Activated T-cell treated with anti-CD3 and anti-CD28 coated beads, Interleukin-2, amount 50 U/mL, for 24 hours (primary cell): Measurements from ENCODE around the gene PATL2.
A peak's percentile ranks its signal among the peaks of the same experiment; 100 is the strongest.
"Not testable (repeated sequence)": the region's sequence is repeated elsewhere in the genome, so short reads cannot be mapped to it uniquely, and the experiment has no call there.

Source experiments
- DNase-seq: peaks from one replicate; pipeline ENCODE4 v3.0.0-alpha.2; 2020
- H3K27ac Mint-ChIP-seq: 2 replicates; pipeline ENCODE4 v1.8.0; 2020; ENCODE audit warnings: mild to moderate bottlenecking, mixed read lengths
- H3K27me3 Mint-ChIP-seq: 2 replicates; pipeline ENCODE4 v1.8.0; 2020; ENCODE audit warnings: mixed read lengths
- H3K36me3 Mint-ChIP-seq: 2 replicates; pipeline ENCODE4 v1.8.0; 2020; ENCODE audit warnings: low read depth, mixed read lengths
- H3K4me1 Mint-ChIP-seq: 2 replicates; pipeline ENCODE4 v1.8.0; 2020; ENCODE audit warnings: low read depth, mixed read lengths
- H3K4me3 Mint-ChIP-seq: 2 replicates; pipeline ENCODE4 v1.8.0; 2020; ENCODE audit warnings: mild to moderate bottlenecking, moderate library complexity, mixed read lengths
- H3K9me3 Mint-ChIP-seq: 2 replicates; pipeline ENCODE4 v1.8.0; 2020; ENCODE audit warnings: mixed read lengths

The PATL2 gene

GRCh38 chr15:44682809-44683682, 28.1 kb downstream of the PATL2 start:
- Mint-ChIP-seq H3K9me3 (peaks cover 23% of the 10 kb centered on the region), H3K4me1 (peaks cover 81% of the 10 kb centered on the region), H3K36me3 (peaks cover 31% of the 10 kb centered on the region), H3K4me3 (peak overlapping the region; percentile 63), H3K27ac (peak overlapping the region; percentile 82)
- H3K27me3 Mint-ChIP-seq, result not testable (repeated sequence)
- peak; percentile 76 for DNase-seq

DNA sequence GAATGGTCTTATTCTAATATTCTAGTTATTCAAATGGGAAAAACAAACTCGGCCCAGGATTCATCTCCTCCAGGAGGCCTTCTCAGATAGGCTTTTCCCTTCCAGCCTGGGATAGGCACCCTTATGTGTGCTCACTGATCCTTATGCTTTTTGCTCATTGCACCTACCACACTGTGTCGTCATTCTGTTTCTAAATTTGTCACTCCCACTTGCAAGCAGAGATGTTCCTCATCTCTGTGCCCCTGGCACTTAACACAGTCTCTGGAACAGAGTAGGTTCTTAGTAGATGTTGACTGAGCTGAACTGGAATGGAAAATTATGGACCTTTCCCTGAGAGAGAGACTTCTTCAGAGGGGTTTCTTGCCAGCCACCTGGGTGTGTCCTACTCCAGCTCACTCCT, 28.9 kb downstream of the PATL2 start:
- peaks cover 25% of the 10 kb centered on the region for H3K36me3 Mint-ChIP-seq
- peaks cover 83% of the 10 kb centered on the region for H3K4me1 Mint-ChIP-seq
- H3K27ac Mint-ChIP-seq, result peak overlapping the region; percentile 82
- DNase-seq, result no peak
- H3K27me3 Mint-ChIP-seq, result no peaks in the 10 kb centered on the region
- H3K9me3 Mint-ChIP-seq, result peaks cover 17% of the 10 kb centered on the region
- H3K4me3 Mint-ChIP-seq, result peak overlapping the region; percentile 63

- peaks cover 86% of the 10 kb centered on the region for H3K4me1 Mint-ChIP-seq
- no peaks in the 10 kb centered on the region for H3K36me3 Mint-ChIP-seq
- peak overlapping the region; percentile 64 for H3K4me3 Mint-ChIP-seq
- no peaks in the 10 kb centered on the region for H3K27me3 Mint-ChIP-seq
- H3K27ac Mint-ChIP-seq, result peak overlapping the region; percentile 97
- peak; percentile 53 for DNase-seq
- no peaks in the 10 kb centered on the region for H3K9me3 Mint-ChIP-seq
Observed at GRCh38 chr15:44676676-44677075, 34.4 kb downstream of the PATL2 start.

DNA sequence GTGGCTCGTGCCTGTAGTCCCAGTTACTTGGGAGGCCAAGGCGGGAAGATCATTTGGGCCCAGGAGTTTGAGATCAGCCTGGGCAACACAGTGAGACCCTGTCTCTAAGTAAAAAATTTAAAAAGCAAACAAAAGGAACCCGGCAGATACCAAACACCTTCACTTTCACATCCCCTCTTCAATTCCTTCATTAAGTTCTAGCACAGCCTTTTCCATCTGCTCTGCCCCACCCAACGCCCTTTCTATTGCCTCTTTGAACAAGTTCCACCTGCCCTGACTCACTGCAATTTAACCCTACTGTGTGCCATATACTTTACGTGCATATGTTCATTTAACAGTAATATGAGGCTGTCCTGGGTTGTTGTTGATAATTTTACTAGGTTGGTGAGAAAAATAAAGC, 35.2 kb downstream of the PATL2 start:
- no peaks in the 10 kb centered on the region for H3K9me3 Mint-ChIP-seq
- no peak for DNase-seq
- H3K27me3 Mint-ChIP-seq, result no peaks in the 10 kb centered on the region
- peaks cover 86% of the 10 kb centered on the region for H3K4me1 Mint-ChIP-seq
- peak overlapping the region; percentile 64 for H3K4me3 Mint-ChIP-seq
- peak overlapping the region; percentile 97 for H3K27ac Mint-ChIP-seq
- H3K36me3 Mint-ChIP-seq, result no peaks in the 10 kb centered on the region

- H3K27me3 Mint-ChIP-seq, result no peaks in the 10 kb centered on the region
- H3K36me3 Mint-ChIP-seq, result no peaks in the 10 kb centered on the region
- peak overlapping the region; percentile 48 for H3K27ac Mint-ChIP-seq
- peaks cover 91% of the 10 kb centered on the region for H3K4me1 Mint-ChIP-seq
- no peaks in the 10 kb centered on the region for H3K9me3 Mint-ChIP-seq
- DNase-seq, result no peak
- H3K4me3 Mint-ChIP-seq, result no peak overlapping the region
Observed at GRCh38 chr15:44673639-44674038, 37.5 kb downstream of the PATL2 start.

DNA sequence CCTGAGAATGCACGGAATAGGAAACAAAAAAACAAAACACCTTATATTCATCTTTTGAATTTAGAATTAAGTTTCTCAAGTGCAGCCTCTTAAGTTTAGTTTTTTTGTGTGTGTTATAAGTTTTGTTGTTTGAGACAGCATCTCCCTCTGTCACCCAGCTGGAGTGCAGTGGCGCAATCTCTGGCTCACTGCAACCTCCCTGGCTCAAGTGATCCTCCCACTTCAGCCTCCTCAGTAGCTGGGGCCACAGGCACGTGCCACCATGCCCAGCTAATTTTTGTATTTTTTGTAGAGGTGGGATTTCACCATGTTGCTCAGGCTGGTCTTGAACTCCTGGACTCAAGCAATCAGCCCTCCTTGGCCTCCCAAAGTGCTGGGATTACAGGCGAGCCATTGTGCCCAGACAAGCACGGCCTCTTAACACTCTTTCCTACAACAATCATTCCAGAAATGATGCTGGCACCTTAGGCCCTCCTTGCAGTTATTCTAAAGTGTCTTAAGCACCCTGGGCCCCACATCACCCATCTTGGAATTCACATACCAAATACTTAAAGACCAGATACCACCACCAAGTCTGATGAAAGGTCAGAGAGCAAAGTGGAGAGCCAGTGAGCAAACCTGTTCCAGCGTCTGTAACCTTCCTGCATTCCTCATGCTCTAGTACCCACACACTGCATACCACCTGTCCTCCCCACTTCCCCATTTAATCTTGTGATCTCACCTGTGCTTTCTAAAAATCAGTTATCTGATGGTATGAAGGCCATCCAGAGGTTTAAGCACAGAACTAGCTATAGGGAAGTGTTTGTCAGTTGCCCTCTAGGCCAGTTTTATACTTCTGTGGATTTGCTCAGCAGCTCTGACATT, 40.8 kb downstream of the PATL2 start:
- no peaks in the 10 kb centered on the region for H3K36me3 Mint-ChIP-seq
- no peaks in the 10 kb centered on the region for H3K9me3 Mint-ChIP-seq
- H3K27me3 Mint-ChIP-seq, result no peaks in the 10 kb centered on the region
- no peak for DNase-seq
- H3K4me1 Mint-ChIP-seq, result peaks cover 90% of the 10 kb centered on the region
- no peak overlapping the region for H3K4me3 Mint-ChIP-seq
- H3K27ac Mint-ChIP-seq, result peak overlapping the region; percentile 81

DNA sequence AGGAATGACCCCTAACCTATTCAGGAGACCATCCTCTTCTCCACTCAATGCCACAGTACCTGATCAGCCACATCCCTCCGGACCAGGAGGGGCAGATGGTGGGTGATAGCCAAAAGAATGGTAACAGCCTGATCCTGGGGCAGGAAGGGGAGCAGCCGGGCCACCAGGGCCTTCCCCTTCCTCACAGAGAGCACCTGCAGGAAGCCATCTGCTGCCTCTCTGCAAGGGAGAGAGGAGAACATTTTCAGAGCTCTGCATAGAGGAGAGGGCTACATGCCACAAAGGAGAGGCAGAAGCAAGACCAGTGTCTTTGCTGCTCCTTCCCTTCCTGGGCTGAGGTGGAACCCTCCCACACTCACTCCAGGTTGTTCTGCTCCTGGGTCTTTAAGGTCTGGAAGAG, 42.2 kb downstream of the PATL2 start:
- no peaks in the 10 kb centered on the region for H3K27me3 Mint-ChIP-seq
- H3K4me3 Mint-ChIP-seq, result no peak overlapping the region
- no peak for DNase-seq
- H3K27ac Mint-ChIP-seq, result peak overlapping the region; percentile 81
- peaks cover 92% of the 10 kb centered on the region for H3K4me1 Mint-ChIP-seq
- no peaks in the 10 kb centered on the region for H3K36me3 Mint-ChIP-seq
- no peaks in the 10 kb centered on the region for H3K9me3 Mint-ChIP-seq

DNA sequence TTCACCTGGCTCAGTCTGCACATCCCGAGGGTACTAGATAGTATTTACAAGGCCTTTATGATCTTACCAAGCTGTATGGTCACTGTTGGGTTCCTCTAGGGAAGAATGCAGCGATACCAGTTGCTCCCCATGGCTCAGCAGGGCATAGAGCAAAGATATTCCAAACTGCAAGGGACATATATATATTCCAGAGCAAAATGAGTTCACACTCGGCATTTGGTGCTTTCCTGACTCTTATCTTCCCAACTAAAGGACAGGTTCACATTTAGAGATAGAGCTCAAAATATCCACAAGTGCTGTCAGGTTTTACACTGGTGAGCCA, 44.1 kb downstream of the PATL2 start:
- Mint-ChIP-seq H3K4me1 (peaks cover 79% of the 10 kb centered on the region), H3K27ac (peak overlapping the region; percentile 96), H3K36me3 (peaks cover 7% of the 10 kb centered on the region)

GRCh38 chr15:44666210-44667038, 44.7 kb downstream of the PATL2 start:
- H3K36me3 Mint-ChIP-seq, result peaks cover 7% of the 10 kb centered on the region
- peak overlapping the region; percentile 96 for H3K27ac Mint-ChIP-seq
- H3K4me3 Mint-ChIP-seq, result peak overlapping the region; percentile 68
- no peaks in the 10 kb centered on the region for H3K9me3 Mint-ChIP-seq
- H3K27me3 Mint-ChIP-seq, result no peaks in the 10 kb centered on the region
- H3K4me1 Mint-ChIP-seq, result peaks cover 78% of the 10 kb centered on the region
- no peak for DNase-seq

More for the DNA sequence above, 44.1 kb downstream of the PATL2 start:
- peak overlapping the region; percentile 68 for H3K4me3 Mint-ChIP-seq
- no peaks in the 10 kb centered on the region for H3K9me3 Mint-ChIP-seq
- DNase-seq, result no peak
- no peaks in the 10 kb centered on the region for H3K27me3 Mint-ChIP-seq

DNA sequence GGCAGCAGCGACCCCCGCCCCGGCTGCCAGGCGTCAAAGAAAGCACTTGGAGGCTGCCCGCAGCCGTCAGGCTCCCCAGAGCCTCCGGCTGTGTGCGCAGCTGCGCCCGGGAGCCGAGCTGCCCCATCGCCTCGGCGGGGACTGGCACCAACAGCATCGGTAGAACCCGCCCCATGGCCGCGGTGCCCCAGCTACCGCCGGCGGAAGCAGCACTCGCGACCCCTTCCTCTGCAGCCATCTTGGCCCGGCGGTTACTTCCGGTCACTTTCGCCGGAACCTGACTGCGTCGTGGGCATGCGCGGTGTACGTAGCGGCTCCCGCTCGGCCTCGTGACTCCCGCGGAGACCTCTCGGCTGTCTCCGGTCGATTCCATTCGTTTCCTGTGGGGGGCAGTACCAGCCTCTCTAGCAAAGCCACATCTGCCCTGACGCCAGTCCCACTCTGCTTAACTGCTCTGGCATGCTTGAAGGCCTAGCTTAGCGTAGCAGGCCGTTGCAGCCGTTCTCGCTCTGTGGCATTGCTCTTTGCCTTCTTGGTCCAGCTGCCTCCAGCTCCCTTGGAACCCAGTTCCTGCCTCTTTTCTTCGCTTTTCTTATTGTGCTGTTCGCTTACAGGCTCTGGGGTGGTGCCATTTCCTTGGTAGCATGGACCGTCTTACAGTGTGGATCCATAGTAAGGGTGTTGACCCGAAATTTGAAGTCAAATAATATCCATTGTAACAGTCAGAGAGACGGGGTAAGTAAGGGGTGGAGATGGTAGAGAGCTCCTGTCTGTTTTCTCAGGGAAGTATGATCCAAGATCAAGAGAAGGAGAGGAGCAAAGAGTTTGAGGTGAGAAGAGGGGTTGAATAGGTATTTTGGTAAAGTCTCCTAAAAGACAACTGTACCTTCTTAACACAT, 47.5 kb downstream of the PATL2 start, which contains the start of gene SPG11:
SPG11 (minus strand) TSS at position 253 of the 899 bp plus-strand sequence; CDS start at position 238, 15 bp downstream.
- Mint-ChIP-seq H3K27me3 (no peaks in the 10 kb centered on the region), H3K4me1 (peaks cover 67% of the 10 kb centered on the region), H3K36me3 (peaks cover 23% of the 10 kb centered on the region), H3K9me3 (no peaks in the 10 kb centered on the region), H3K4me3 (peak within 1 kb of the TSS; percentile 97), H3K27ac (peak within 1 kb of the TSS; percentile 96)
- peak; percentile 96 for DNase-seq

- Mint-ChIP-seq H3K36me3 (peaks cover 30% of the 10 kb centered on the region), H3K4me3 (peak overlapping the region; percentile 97), H3K4me1 (peaks cover 58% of the 10 kb centered on the region), H3K27me3 (no peaks in the 10 kb centered on the region), H3K9me3 (no peaks in the 10 kb centered on the region), H3K27ac (peak overlapping the region; percentile 96)
- peak; percentile 64 for DNase-seq
Observed at GRCh38 chr15:44662478-44663409, 48.4 kb downstream of the PATL2 start.

DNA sequence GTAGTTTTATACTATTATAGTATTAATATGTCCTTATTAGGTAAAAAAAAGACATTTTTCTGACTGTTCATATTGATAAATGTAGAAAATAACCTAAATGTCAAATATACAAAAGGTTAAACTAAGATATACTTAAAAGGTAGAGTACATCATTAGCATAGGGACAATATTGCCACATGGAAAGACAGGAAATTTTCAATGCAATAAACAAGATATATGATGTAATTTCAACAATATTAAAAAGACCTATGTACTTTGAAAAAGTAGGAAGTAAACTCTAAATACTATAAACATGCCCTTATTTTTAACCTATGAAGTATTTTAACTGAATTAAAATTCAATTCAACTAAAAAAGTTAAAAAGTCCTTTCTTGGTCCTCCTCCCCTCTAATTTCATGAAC, 49.5 kb downstream of the PATL2 start:
- H3K36me3 Mint-ChIP-seq, result peaks cover 42% of the 10 kb centered on the region
- no peaks in the 10 kb centered on the region for H3K9me3 Mint-ChIP-seq
- peaks cover 56% of the 10 kb centered on the region for H3K4me1 Mint-ChIP-seq
- H3K27ac Mint-ChIP-seq, result peak overlapping the region; percentile 79
- H3K27me3 Mint-ChIP-seq, result no peaks in the 10 kb centered on the region
- DNase-seq, result no peak
- peak overlapping the region; percentile 97 for H3K4me3 Mint-ChIP-seq
